Testis (tissue), 3 donors: ENCODE data around the gene ELF5. TPM values are rescaled to one million over a fixed set of nuclear protein-coding genes. Genes with fewer than 3 reads are reported as not detected.

ENCODE experiments used
- DNase-seq: peaks from one replicate; pipeline ENCODE4 v3.0.0-alpha.2; 2019
- H3K27ac ChIP-seq, 2 donors: fragments of 200-600 bp; sonication (generic); one replicate each; pipeline ENCODE4 v1.5.1; 2019
- H3K27me3 ChIP-seq: fragments of 200-600 bp; sonication (generic); one replicate; pipeline ENCODE4 v1.5.1; 2019
- H3K36me3 ChIP-seq: fragments of 200-600 bp; sonication (generic); one replicate; pipeline ENCODE4 v1.5.1; 2017; ENCODE audit warnings: low read depth; ENCODE audit errors: missing control alignments
- H3K4me1 ChIP-seq: fragments of 200-600 bp; sonication (generic); one replicate; pipeline ENCODE4 v1.5.1; 2019
- H3K4me3 ChIP-seq, 2 donors: fragments of 200-600 bp; sonication (generic); one replicate each; pipeline ENCODE4 v1.5.1; 2017 to 2019
- H3K9me3 ChIP-seq: fragments of 200-600 bp; sonication (generic); one replicate; pipeline ENCODE4 v1.5.1; 2017
- CTCF ChIP-seq, 3 experiments: fragments of 450-650 bp in 2 of 3; fragments of 200-600 bp in 1 of 3; sonication (generic) in 1 of 3; IDR thresholded peaks; one replicate each; pipeline ENCODE4 v1.5.1; 2016 to 2019; ENCODE audit warnings: antibody characterized with exemption in 3 of 3, mild to moderate bottlenecking in 2 of 3, moderate library complexity in 1 of 3
- POLR2A ChIP-seq: fragments of 450-650 bp; IDR thresholded peaks from one replicate; pipeline ENCODE4 v1.6.1; 2017; ENCODE audit warnings: antibody characterized with exemption, mild to moderate bottlenecking, moderate library complexity
- WGBS, 2 donors: methylation state at CpG; one replicate each; pipeline ENCODE4 v1.1.5; 2018; 5-methylcytosine and 5-hydroxymethylcytosine counted together
- intact Hi-C: fragments of 100-400 bp; cut with DNase I; formaldehyde crosslinking; loops from one replicate; pipeline ENCODE4 v1.15.1; 2023; ENCODE audit warnings: low total_unique reads
- polyA plus RNA-seq: library from polyadenylated mRNA; stranded (reverse); fragments of 350-450 nt; fragmentation: Illumina TruSeq; extraction: RNeasy Lipid Tissue Mini Kit (QIAGEN cat#74804); gene quantifications from one replicate; pipeline ENCODE4 v1.2.3, GENCODE V29; 2014; ENCODE audit warnings: low read depth, low replicate concordance; ENCODE audit not compliant: insufficient read depth
- total RNA-seq, 2 donors: library from RNA; depleted of rRNA; stranded (reverse); fragments of >200 nt; gene quantifications; one replicate each; pipeline ENCODE4 v1.2.3, GENCODE V29; 2016

ELF5 gene
- total and polyA plus RNA-seq, 3 donors from 2014 or later, result 0.34 to 0.63 (median 0.43) TPM

- 78 to 81% methylated on average over 8 of the region's 8 CpGs for WGBS, 2 donors
- intact Hi-C loops, result no loop called here
Observed at GRCh38 chr11:34478845-34479663, 34.5 kb downstream of the ELF5 start.

DNA sequence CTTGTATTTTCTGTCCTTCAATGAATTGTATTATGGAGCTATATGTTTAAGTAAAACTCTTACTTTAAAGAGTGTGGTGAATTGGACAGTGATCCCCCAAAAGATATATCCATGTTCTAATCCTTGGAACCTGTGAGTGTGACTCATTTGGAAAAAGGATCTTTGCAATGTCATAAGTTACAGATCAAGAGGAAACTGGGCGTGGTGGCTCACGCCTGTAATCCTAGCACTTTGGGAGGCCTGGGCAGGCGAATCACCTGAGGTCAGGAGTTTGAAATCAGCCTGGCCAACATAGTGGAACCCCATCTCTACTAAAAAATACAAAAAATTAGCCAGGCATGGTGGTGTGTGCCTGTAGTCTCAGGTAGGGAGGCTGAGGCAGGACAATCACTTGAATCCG, 36.7 kb downstream of the ELF5 start:
- intact Hi-C loops, result no loop called here
- Histone ChIP-seq H3K27ac (no peak overlapping the region), H3K36me3 (no peaks in the 10 kb centered on the region), H3K9me3 (no peaks in the 10 kb centered on the region), H3K4me1 (no peaks in the 10 kb centered on the region), H3K4me3 (no peak overlapping the region), H3K27me3 (no peaks in the 10 kb centered on the region)
- DNase-seq, result no peak
- TF ChIP-seq CTCF (IDR thresholded peaks at IDR 0.05) (no peak), POLR2A (no peak)
- 88 to 91% methylated on average over 4 of the region's 4 CpGs for WGBS, 2 donors

More at GRCh38 chr11:34478845-34479663, 34.5 kb downstream of the ELF5 start:
- no peaks in the 10 kb centered on the region for H3K27me3 ChIP-seq
- H3K4me1 ChIP-seq, result no peaks in the 10 kb centered on the region
- no peak for DNase-seq
- no peak overlapping the region for H3K27ac ChIP-seq
- no peaks in the 10 kb centered on the region for H3K9me3 ChIP-seq
- no peak overlapping the region for H3K4me3 ChIP-seq
- TF ChIP-seq POLR2A, result no peak
- no peaks in the 10 kb centered on the region for H3K36me3 ChIP-seq

DNA sequence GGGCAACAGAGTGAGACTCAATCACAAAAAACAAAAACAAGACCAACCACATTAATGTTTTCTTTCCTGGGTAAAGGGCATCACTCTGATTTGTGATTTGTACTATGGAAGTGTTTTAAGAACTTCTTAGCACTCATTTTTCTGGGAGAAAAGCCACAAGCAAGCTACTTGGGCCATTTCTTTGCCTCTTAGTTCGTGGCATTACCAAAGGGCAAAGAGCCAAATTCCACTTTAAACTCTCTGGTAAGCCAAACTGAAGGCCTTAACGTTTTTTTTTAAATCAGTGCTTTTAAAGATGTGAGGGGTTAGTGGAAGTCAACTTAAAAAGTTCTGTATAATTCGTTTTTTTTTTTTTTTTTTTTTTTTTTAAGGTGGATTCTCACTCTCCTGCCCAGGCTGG, 37.9 kb downstream of the ELF5 start:
- WGBS, 2 donors, result 41 to 51% methylated on average over 3 of the region's 3 CpGs
- DNase-seq, result no peak
- intact Hi-C loops, result no loop called here

DNA sequence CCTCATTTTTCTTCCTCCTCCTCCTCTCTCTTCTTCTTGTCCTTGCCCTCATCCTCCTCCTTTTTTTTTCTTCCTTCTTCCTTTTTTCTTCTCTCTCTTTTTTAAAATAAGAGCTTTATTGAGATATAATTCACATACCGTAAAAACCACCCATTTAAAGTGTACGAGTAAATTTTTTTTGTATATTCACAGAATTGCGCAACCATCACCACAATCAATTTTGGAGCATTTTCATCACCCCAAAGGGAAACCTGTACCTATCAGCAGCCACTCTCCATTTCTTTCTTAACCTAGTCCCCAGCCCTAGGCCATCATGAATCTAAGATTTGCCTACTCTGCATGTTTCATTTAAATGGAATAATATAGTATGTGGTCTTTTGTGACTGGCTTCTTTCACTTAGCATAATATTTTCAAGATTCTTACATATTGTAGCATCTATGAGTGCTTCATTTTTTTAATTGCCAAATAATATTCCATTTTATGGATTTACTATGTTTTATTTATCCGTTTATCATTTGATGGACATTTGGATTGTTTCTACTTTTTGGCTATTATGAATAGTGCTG, 39.9 kb downstream of the ELF5 start:
- 94% methylated on average over 4 of the region's 4 CpGs for WGBS, 2 donors
- intact Hi-C loops, result no loop called here

More for the DNA sequence above, 37.9 kb downstream of the ELF5 start:
- Histone ChIP-seq H3K27me3 (no peaks in the 10 kb centered on the region), H3K36me3 (no peaks in the 10 kb centered on the region), H3K4me1 (no peaks in the 10 kb centered on the region), H3K27ac (no peak overlapping the region), H3K4me3 (no peak overlapping the region), H3K9me3 (no peaks in the 10 kb centered on the region)
- TF ChIP-seq POLR2A (no peak), CTCF (IDR thresholded peaks at IDR 0.05) (no peak)

More for the DNA sequence above, 39.9 kb downstream of the ELF5 start:
- no peak for DNase-seq
- Histone ChIP-seq H3K27me3 (no peaks in the 10 kb centered on the region), H3K9me3 (no peaks in the 10 kb centered on the region), H3K4me1 (no peaks in the 10 kb centered on the region), H3K27ac (no peak overlapping the region), H3K36me3 (no peaks in the 10 kb centered on the region), H3K4me3 (no peak overlapping the region)
- TF ChIP-seq POLR2A (no peak), CTCF (IDR thresholded peaks at IDR 0.05) (no peak)
